NCI-H82 (cell line): ENCODE data around the gene ARL3.

Experiments
- DNase-seq: peaks from one replicate; lab custom pipeline; 2025; lab: John Stamatoyannopoulos, UW

The ARL3 gene

GRCh38 chr10:102735065-102735562 is 20.9 kb upstream of the ARL3 start:
- no peak for DNase-seq

GRCh38 chr10:102732661-102733060 is 18.5 kb upstream of the ARL3 start:
- no peak for DNase-seq

GRCh38 chr10:102731222-102731800 is 17.1 kb upstream of the ARL3 start:
- DNase-seq: no peak

- peak; percentile 80 for DNase-seq
Observed at GRCh38 chr10:102729029-102730026, 15.1 kb upstream of the ARL3 start.

- DNase-seq: no peak
Observed at GRCh38 chr10:102727037-102727818, 13.0 kb upstream of the ARL3 start.

GRCh38 chr10:102726274-102726673 is 12.1 kb upstream of the ARL3 start:
- DNase-seq: no peak

- DNase-seq: no peak
Observed at GRCh38 chr10:102723989-102724388, 9.8 kb upstream of the ARL3 start.

GRCh38 chr10:102721954-102722353 is 7.8 kb upstream of the ARL3 start:
- DNase-seq: no peak

- DNase-seq: peak; percentile 33
Observed at GRCh38 chr10:102720775-102721301, 6.6 kb upstream of the ARL3 start.

- DNase-seq: no peak
Observed at GRCh38 chr10:102720337-102720736, 6.1 kb upstream of the ARL3 start.

GRCh38 chr10:102718220-102718619 is 4.0 kb upstream of the ARL3 start:
- peak; percentile 47 for DNase-seq

GRCh38 chr10:102716900-102717565 is 2.8 kb upstream of the ARL3 start:
- peak; percentile 28 for DNase-seq

GRCh38 chr10:102715880-102716279 is 1.7 kb upstream of the ARL3 start:
- DNase-seq: no peak

- peak; percentile 64 for DNase-seq
Observed at GRCh38 chr10:102714621-102715455, 641 bp upstream of the ARL3 start, which contains the start of gene SFXN2. TSS of gene SFXN2 (plus strand) at chr10:102714636. CDS start at chr10:102726637, 12,001 bp downstream.

- no peak for DNase-seq
Observed at GRCh38 chr10:102713539-102713813, 721 bp downstream of the ARL3 start.

GRCh38 chr10:102712843-102713538 is 1.2 kb downstream of the ARL3 start:
- peak; percentile 36 for DNase-seq

GRCh38 chr10:102712089-102712488 is 2.1 kb downstream of the ARL3 start:
- no peak for DNase-seq

GRCh38 chr10:102710609-102711008 is 3.6 kb downstream of the ARL3 start:
- DNase-seq: no peak

GRCh38 chr10:102705531-102705930 is 8.7 kb downstream of the ARL3 start:
- peak; percentile 76 for DNase-seq

- no peak for DNase-seq
Observed at GRCh38 chr10:102704915-102705314, 9.3 kb downstream of the ARL3 start.
